PFSK-1 (cell line): ENCODE data around the gene SLC6A7.

Experiments
- FOXP2 ChIP-seq: optimal IDR thresholded peaks from 2 replicates; pipeline ENCODE3; 2011; ENCODE audit warnings: borderline replicate concordance, control low read depth, inconsistent platforms; ENCODE audit not compliant: insufficient read depth; ENCODE audit errors: extremely low read length, extremely low read depth
- POLR2AphosphoS5 ChIP-seq: IDR thresholded peaks from 2 replicates; pipeline ENCODE4 v1.6.1; 2012; ENCODE audit warnings: low read depth, mild to moderate bottlenecking, control low read depth, low read length, moderate library complexity
- SIN3A ChIP-seq: IDR thresholded peaks from 2 replicates; pipeline ENCODE4 v1.6.1; 2012; ENCODE audit warnings: mild to moderate bottlenecking, low read length, moderate library complexity, borderline replicate concordance; ENCODE audit not compliant: insufficient read depth
- TAF1 ChIP-seq: IDR thresholded peaks from 2 replicates; pipeline ENCODE4 v1.6.1; 2012; ENCODE audit warnings: low read length, control low read depth, borderline replicate concordance; ENCODE audit not compliant: insufficient read depth
- TF ChIP-seq, protein P1 (sequence below), 2 experiments: IDR thresholded peaks; 2 replicates each; pipeline versions ENCODE4 v1.6.1 to v1.8.0; 2011 to 2012; ENCODE audit warnings: low read depth in 2 of 2, low read length in 2 of 2, control low read depth in 1 of 2, inconsistent platforms in 1 of 2, mild to moderate bottlenecking in 1 of 2, moderate library complexity in 1 of 2; ENCODE audit not compliant: insufficient read depth in 1 of 2

The SLC6A7 gene

DNA sequence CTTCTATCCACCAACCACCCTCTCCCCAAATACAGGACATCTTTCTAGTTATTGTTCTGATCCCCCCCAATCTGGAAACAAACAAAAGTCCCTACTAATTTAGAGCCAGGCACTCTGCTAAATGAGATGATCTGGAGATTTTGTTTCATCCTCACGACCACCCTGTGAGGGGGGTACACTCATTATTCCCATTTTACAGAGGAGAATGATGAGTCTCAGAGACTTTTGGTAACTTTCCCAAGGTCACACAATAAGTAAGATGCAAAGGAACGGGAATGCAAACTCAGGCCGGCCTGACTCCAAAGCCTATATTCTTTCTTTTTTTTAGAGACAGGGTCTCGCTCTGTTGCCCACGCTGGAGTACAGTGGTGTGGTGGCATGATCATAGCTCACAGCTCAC, 43.6 kb upstream of the SLC6A7 start:
- TF ChIP-seq FOXP2 (no peak), SIN3A (no peak), POLR2AphosphoS5 (no peak), TAF1 (no peak)
- TF ChIP-seq, protein P1, sequence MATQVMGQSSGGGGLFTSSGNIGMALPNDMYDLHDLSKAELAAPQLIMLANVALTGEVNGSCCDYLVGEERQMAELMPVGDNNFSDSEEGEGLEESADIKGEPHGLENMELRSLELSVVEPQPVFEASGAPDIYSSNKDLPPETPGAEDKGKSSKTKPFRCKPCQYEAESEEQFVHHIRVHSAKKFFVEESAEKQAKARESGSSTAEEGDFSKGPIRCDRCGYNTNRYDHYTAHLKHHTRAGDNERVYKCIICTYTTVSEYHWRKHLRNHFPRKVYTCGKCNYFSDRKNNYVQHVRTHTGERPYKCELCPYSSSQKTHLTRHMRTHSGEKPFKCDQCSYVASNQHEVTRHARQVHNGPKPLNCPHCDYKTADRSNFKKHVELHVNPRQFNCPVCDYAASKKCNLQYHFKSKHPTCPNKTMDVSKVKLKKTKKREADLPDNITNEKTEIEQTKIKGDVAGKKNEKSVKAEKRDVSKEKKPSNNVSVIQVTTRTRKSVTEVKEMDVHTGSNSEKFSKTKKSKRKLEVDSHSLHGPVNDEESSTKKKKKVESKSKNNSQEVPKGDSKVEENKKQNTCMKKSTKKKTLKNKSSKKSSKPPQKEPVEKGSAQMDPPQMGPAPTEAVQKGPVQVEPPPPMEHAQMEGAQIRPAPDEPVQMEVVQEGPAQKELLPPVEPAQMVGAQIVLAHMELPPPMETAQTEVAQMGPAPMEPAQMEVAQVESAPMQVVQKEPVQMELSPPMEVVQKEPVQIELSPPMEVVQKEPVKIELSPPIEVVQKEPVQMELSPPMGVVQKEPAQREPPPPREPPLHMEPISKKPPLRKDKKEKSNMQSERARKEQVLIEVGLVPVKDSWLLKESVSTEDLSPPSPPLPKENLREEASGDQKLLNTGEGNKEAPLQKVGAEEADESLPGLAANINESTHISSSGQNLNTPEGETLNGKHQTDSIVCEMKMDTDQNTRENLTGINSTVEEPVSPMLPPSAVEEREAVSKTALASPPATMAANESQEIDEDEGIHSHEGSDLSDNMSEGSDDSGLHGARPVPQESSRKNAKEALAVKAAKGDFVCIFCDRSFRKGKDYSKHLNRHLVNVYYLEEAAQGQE (IDR thresholded peaks at IDR 0.05; ENCODE audit: insufficient read depth in 1 of 2, low read depth in 2 of 2, low read length in 2 of 2) = no peak

DNA sequence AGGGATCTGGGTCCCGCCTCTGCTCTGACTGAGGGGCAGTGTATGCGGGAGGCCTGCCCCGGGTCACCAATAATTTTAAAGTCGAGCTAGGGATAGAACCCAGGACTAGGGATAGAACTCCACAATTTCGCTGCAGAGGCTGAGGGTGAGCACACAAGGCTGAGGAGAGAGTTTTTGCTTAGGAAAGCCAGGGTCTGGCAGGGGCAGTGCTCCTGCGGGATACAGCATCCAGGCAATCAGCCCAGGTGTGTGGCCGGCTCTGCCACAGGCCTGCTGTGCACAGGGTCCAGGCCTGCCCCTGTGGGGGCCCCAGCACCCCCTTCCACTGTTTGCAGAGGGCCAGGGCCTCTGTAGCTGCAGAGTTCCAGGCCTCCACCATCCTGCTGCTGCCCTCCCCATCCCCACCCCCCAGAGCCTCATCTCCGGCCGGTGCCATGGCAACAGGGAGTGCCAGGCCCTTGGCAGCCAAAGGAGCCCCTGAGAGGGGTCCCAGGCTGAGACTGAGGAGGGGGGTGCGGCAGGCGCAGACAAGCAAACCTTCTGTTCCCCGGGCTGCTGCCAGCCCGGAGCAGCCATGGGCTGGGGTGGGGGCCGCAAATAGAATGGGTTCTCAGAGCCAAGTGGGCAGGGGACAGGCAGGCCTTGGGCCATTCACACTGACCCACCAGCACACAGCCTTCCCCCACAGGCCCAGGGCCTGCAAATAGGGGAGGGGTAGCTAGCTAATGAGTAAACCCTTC, 42.8 kb upstream of the SLC6A7 start:
- TF ChIP-seq, protein P1 (IDR thresholded peaks at IDR 0.05; ENCODE audit: insufficient read depth in 1 of 2, low read depth in 2 of 2, low read length in 2 of 2) = no peak
- TF ChIP-seq FOXP2 = no peak
- TF ChIP-seq POLR2AphosphoS5 = no peak
- no peak for TF ChIP-seq TAF1
- TF ChIP-seq SIN3A = no peak

GRCh38 chr5:150147670-150148069, 42.2 kb upstream of the SLC6A7 start:
- TF ChIP-seq, protein P1 (IDR thresholded peaks at IDR 0.05; ENCODE audit: insufficient read depth in 1 of 2, low read depth in 2 of 2, low read length in 2 of 2) = no peak
- TF ChIP-seq TAF1 = no peak
- no peak for TF ChIP-seq FOXP2
- TF ChIP-seq SIN3A = no peak
- no peak for TF ChIP-seq POLR2AphosphoS5

DNA sequence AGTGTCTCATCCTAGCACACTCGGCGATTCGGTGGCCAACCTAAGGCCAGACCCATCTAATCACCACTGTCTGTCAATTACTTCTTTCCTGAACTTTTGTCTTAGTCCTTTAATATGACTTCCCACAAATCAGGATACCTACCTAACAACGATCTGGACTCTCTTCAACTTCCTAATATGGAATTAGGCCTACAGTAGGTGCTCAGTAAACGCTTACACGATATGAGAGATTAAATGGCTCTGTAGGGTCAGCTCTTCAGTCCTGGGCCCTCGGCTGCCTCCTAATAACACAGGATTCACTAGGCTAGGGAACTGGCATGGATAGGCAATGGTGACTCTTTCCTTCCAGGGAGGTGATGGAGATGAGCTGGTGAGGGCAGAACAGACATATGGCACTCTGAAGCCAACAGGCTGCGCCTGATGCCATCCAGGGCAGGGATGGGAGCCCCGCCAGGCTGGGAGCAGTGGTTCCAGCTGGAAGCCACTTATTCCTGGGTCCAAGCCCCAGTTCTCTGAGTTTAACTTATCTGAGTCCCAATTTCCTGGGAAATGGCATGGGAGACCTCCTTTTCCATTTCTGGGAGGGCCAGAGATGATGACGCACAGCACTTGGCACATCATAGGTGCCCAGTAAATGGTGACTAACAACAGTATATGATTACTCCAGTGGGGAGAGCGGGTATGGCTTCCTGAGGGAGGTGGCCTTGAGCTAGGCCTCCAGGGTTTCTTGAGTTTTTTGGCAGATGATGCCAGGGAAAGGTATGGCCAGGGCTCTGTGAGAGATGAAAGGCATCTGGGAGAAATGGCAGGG, 41.5 kb upstream of the SLC6A7 start:
- TF ChIP-seq TAF1 (no peak), FOXP2 (no peak), SIN3A (no peak), POLR2AphosphoS5 (no peak)

DNA sequence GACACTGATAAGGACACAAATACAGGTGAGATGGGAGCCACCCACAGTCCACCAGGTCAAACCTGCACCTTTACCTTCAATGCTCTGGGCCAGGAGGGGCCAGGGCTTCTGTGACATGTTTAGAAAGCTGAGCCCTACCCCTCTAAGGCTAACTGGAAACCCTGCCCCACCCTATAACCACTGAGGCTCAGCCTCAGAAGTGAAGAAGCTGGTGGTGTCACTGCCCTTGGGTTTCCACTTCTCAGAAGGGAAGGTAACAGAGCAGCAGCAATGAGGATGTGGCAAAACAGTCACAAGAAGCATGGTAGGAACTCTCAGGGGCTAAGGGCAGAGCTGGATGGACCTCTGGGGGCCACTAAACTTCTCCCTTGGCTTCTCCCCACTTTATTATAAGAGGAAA, 40.2 kb upstream of the SLC6A7 start:
- TF ChIP-seq, protein P1 (IDR thresholded peaks at IDR 0.05; ENCODE audit: insufficient read depth in 1 of 2, low read depth in 2 of 2, low read length in 2 of 2) = no peak
- TF ChIP-seq FOXP2 (no peak), POLR2AphosphoS5 (no peak), TAF1 (no peak), SIN3A (no peak)
